Ovary (tissue), 3 donors: ENCODE data around the gene MBNL2.

Experiments used
- POLR2A ChIP-seq: fragments of 450-650 bp; IDR thresholded peaks from one replicate; pipeline ENCODE4 v1.6.1; 2017; ENCODE audit warnings: antibody characterized with exemption, mild to moderate bottlenecking, moderate library complexity
- TF ChIP-seq, protein P1 (sequence below), 3 donors: fragments of 450-650 bp in 2 of 3; fragments of 200-600 bp in 1 of 3; IDR thresholded peaks; one replicate each; pipeline versions ENCODE4 v1.5.1 to v1.8.0; 2016 to 2022; ENCODE audit warnings: antibody characterized with exemption in 3 of 3, mild to moderate bottlenecking in 1 of 3
- donor health status: DM: no; HTN: no; CAD: no.

DNA sequence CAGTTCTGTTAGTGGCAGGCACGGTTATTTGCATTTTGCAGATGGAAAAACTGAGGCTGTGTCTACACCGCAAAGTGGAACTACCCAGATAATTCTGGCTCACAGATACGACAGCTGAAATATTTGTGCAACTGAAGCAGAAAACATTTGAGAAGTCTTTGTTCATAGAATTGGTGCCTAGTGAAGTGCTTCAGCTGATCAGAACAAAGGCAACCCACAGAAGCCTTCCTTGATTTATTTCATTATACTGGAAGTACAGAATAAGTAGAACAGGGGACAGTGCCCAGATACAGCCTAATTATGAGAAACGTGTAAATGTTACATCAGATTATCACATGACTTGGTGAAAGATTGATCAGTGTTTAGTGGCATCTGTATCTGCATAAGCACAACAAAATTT, 138.5 kb downstream of the MBNL2 start:
- TF ChIP-seq, protein P1, sequence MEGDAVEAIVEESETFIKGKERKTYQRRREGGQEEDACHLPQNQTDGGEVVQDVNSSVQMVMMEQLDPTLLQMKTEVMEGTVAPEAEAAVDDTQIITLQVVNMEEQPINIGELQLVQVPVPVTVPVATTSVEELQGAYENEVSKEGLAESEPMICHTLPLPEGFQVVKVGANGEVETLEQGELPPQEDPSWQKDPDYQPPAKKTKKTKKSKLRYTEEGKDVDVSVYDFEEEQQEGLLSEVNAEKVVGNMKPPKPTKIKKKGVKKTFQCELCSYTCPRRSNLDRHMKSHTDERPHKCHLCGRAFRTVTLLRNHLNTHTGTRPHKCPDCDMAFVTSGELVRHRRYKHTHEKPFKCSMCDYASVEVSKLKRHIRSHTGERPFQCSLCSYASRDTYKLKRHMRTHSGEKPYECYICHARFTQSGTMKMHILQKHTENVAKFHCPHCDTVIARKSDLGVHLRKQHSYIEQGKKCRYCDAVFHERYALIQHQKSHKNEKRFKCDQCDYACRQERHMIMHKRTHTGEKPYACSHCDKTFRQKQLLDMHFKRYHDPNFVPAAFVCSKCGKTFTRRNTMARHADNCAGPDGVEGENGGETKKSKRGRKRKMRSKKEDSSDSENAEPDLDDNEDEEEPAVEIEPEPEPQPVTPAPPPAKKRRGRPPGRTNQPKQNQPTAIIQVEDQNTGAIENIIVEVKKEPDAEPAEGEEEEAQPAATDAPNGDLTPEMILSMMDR (IDR thresholded peaks at IDR 0.05) = no peak
- no peak for TF ChIP-seq POLR2A
